Measurements from ENCODE around the gene MME. TPM values are rescaled to one million over a fixed set of nuclear protein-coding genes. Genes with fewer than 3 reads are reported as not detected.

MME gene
- total and polyA plus RNA-seq, 2 of the 4 experiments (the other 2 are of a cell fraction), result 11.7 to 22.8 TPM

GRCh38 chr3:155189478-155189877 lies 109.4 kb downstream of the MME start:
- CTCF ChIA-PET, result no interaction called here
- dilution Hi-C loops (cut with HindIII; ENCODE audit: low sequenced_read_pairs, unreplicated experiment) (no loop called here), in situ Hi-C loops (cut with MboI; ENCODE audit: low sequenced_read_pairs) (no loop called here), intact Hi-C loops (cut with micrococcal nuclease) (loop anchor here (1.0 kb wide), 1 partner anchor 25 kb away; no protein-coding TSS in a partner anchor)
- Histone ChIP-seq H3K56ac (ENCODE audit: extremely low read depth, insufficient read depth, low read length) (no peak overlapping the region), H3K9ac (ENCODE audit: low read depth, low read length) (no peak overlapping the region), H3K4me1 (ENCODE audit: control insufficient read depth, insufficient read depth, low read length) (peaks cover 3% of the 10 kb centered on the region), H2BK5ac (ENCODE audit: low read depth, low read length, poor library complexity, severe bottlenecking) (no peak overlapping the region), H3K9me3 (ENCODE audit: control insufficient read depth, insufficient read depth, low read length) (0 out of 2 replicates have a peak, but pooled peaks cover 2% of the 10 kb centered on the region), H3K36me3 (ENCODE audit: control insufficient read depth, insufficient read depth, low read length) (no peaks in the 10 kb centered on the region), H4K91ac (ENCODE audit: insufficient read depth, low read depth, low read length) (no peak overlapping the region), H3K14ac (replicated peaks; ENCODE audit: low read depth, low read length) (no peak overlapping the region), H4K8ac (ENCODE audit: low read depth in 2 of 2, low read length in 2 of 2) (no peak overlapping the region), H3K79me1 (ENCODE audit: low read depth in 1 of 2, low read length in 2 of 2) (no peaks in the 10 kb centered on the region), H2BK15ac (ENCODE audit: low read depth, low read length) (no peak overlapping the region), H3K23ac (ENCODE audit: low read depth, low read length) (no peak overlapping the region), H3K27me3 (ENCODE audit: control insufficient read depth, insufficient read depth, low read length) (no peaks in the 10 kb centered on the region), H2AK9ac (replicated peaks; ENCODE audit: low read depth, low read length, poor library complexity) (no peak overlapping the region), H2AFZ (replicated peaks; ENCODE audit: low read length, poor library complexity) (no peak overlapping the region), H4K5ac (ENCODE audit: low read depth, low read length) (no peak overlapping the region), H3K18ac (ENCODE audit: low read depth, low read length) (no peak overlapping the region), H3K9me1 (ENCODE audit: insufficient read depth, low read length) (no peaks in the 10 kb centered on the region), H2AK5ac (ENCODE audit: low read depth, low read length) (no peak overlapping the region), H2BK20ac (ENCODE audit: low read depth, low read length) (no peak overlapping the region), H3K4me2 (ENCODE audit: low read depth, low read length) (no peak overlapping the region), H4K20me1 (ENCODE audit: insufficient read depth, low read length) (no peaks in the 10 kb centered on the region), H3K4me3 (ENCODE audit: insufficient read depth, low read depth, low read length) (no peak overlapping the region), H2BK120ac (ENCODE audit: low read depth, low read length) (no peak overlapping the region), H3K27ac (ENCODE audit: insufficient read depth, low read length) (no peak overlapping the region), H3K4ac (ENCODE audit: low read depth, low read length) (no peak overlapping the region)
- no peak for DNase-seq
- no TSS peak for BruUV-seq (replicated peaks)
- POLR2A ChIA-PET (ENCODE audit: unreplicated experiment), result no interaction called here
- no peak for ATAC-seq (ENCODE audit: low read depth)
- WGBS, 2 experiments (ENCODE audit: extremely low coverage in 2 of 2, insufficient read length in 1 of 2), result 97% methylated on average over 4 of the region's 4 CpGs; no CpG with 5 or more reads in 1 of the 2 experiments
- TF ChIP-seq POLR2A (IDR thresholded peaks at IDR 0.05; ENCODE audit: low read depth, low read length), result no peak
- no peak for TF ChIP-seq FOS (IDR thresholded peaks at IDR 0.05; ENCODE audit: low read depth, low read length)
- TF ChIP-seq SMC3 (IDR thresholded peaks at IDR 0.05; ENCODE audit: low read depth, low read length), result no peak
- TF ChIP-seq MAZ (IDR thresholded peaks at IDR 0.05; ENCODE audit: borderline replicate concordance, low read depth, low read length), result no peak
- TF ChIP-seq CEBPB (IDR thresholded peaks at IDR 0.05; ENCODE audit: low read depth, low read length), result no peak
- no peak for TF ChIP-seq MAFK (IDR thresholded peaks at IDR 0.05; ENCODE audit: low read depth, low read length)
- no peak for TF ChIP-seq CTCF (conservative IDR thresholded peaks at IDR 0.05; ENCODE audit: low read depth, low read length)
- no peak for TF ChIP-seq BHLHE40 (IDR thresholded peaks at IDR 0.05; ENCODE audit: low read depth, low read length)
- no peak for TF ChIP-seq ELK1 (IDR thresholded peaks at IDR 0.05; ENCODE audit: borderline replicate concordance, low read depth, low read length)
- no peak for TF ChIP-seq RCOR1 (IDR thresholded peaks at IDR 0.05; ENCODE audit: insufficient replicate concordance, low read length)
